ENCODE measurements around the gene CCNI2.

CCNI2 gene

GRCh38 chr5:132751971-132752580, 4.8 kb downstream of the CCNI2 start:
- H3K4me3 ChIP-seq (ENCODE audit: low read length) = no peak overlapping the region
- H3K4me1 ChIP-seq (ENCODE audit: control insufficient read depth, insufficient read depth, low read length) = peaks cover 13% of the 10 kb centered on the region
- H3K27me3 ChIP-seq (ENCODE audit: control insufficient read depth, insufficient read depth, low read length) = peaks cover 24% of the 10 kb centered on the region
- H3K4me2 ChIP-seq (ENCODE audit: low read length) = peak overlapping the region; percentile 26
- H3K36me3 ChIP-seq (ENCODE audit: insufficient read depth, low read length) = no peaks in the 10 kb centered on the region
- no peak overlapping the region for H3K9ac ChIP-seq (ENCODE audit: low read depth, low read length)
- H3K9me3 ChIP-seq (replicated peaks; ENCODE audit: low read length) = no peaks in the 10 kb centered on the region

- H3K27me3 ChIP-seq (ENCODE audit: control insufficient read depth, insufficient read depth, low read length) = peaks cover 18% of the 10 kb centered on the region
These were observed 5.4 kb downstream of the CCNI2 start for GRCh38 chr5:132752581-132753125.

GRCh38 chr5:132753135-132753987, 6.1 kb downstream of the CCNI2 start:
- Histone ChIP-seq H3K4me2 (ENCODE audit: low read length) (no peak overlapping the region), H3K9me3 (replicated peaks; ENCODE audit: low read length) (no peaks in the 10 kb centered on the region), H3K36me3 (ENCODE audit: insufficient read depth, low read length) (peaks cover 5% of the 10 kb centered on the region), H3K9ac (ENCODE audit: low read depth, low read length) (no peak overlapping the region), H3K27me3 (ENCODE audit: control insufficient read depth, insufficient read depth, low read length) (peaks cover 11% of the 10 kb centered on the region), H3K4me3 (ENCODE audit: low read length) (no peak overlapping the region), H3K4me1 (ENCODE audit: control insufficient read depth, insufficient read depth, low read length) (peaks cover 13% of the 10 kb centered on the region)

More at GRCh38 chr5:132752581-132753125, 5.4 kb downstream of the CCNI2 start:
- H3K4me1 ChIP-seq (ENCODE audit: control insufficient read depth, insufficient read depth, low read length) = peaks cover 13% of the 10 kb centered on the region
- H3K36me3 ChIP-seq (ENCODE audit: insufficient read depth, low read length) = no peaks in the 10 kb centered on the region
- no peaks in the 10 kb centered on the region for H3K9me3 ChIP-seq (replicated peaks; ENCODE audit: low read length)
- no peak overlapping the region for H3K4me3 ChIP-seq (ENCODE audit: low read length)
- no peak overlapping the region for H3K9ac ChIP-seq (ENCODE audit: low read depth, low read length)
- no peak overlapping the region for H3K4me2 ChIP-seq (ENCODE audit: low read length)

GRCh38 chr5:132754111-132754510, 6.9 kb downstream of the CCNI2 start:
- no peak overlapping the region for H3K4me2 ChIP-seq (ENCODE audit: low read length)
- peaks cover 6% of the 10 kb centered on the region for H3K27me3 ChIP-seq (ENCODE audit: control insufficient read depth, insufficient read depth, low read length)
- H3K4me1 ChIP-seq (ENCODE audit: control insufficient read depth, insufficient read depth, low read length) = peaks cover 13% of the 10 kb centered on the region
- peaks cover 13% of the 10 kb centered on the region for H3K36me3 ChIP-seq (ENCODE audit: insufficient read depth, low read length)
- no peak overlapping the region for H3K9ac ChIP-seq (ENCODE audit: low read depth, low read length)
- no peak overlapping the region for H3K4me3 ChIP-seq (ENCODE audit: low read length)
- H3K9me3 ChIP-seq (replicated peaks; ENCODE audit: low read length) = no peaks in the 10 kb centered on the region

DNA sequence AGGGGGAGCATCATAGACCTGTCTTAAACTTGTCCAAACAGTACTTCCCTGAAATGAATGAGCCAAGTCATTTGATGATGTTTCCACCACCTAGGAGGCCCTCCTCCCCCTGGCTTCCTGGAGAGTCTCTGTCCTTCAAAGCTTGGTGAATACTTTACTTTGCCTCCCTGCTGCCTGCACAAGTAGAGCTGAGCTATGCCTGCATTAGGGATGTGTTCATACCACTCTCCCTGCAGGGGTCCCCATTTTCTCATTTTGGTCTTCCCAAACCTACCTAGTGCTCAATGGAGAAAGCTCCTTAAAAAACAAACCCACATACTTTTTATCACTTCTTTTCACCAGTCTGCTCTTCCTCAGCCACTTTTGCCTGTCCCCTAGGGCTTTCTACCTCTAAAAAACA, 7.7 kb downstream of the CCNI2 start:
- H3K27me3 ChIP-seq (ENCODE audit: control insufficient read depth, insufficient read depth, low read length) = no peaks in the 10 kb centered on the region
- peaks cover 13% of the 10 kb centered on the region for H3K4me1 ChIP-seq (ENCODE audit: control insufficient read depth, insufficient read depth, low read length)
- H3K4me2 ChIP-seq (ENCODE audit: low read length) = no peak overlapping the region
- H3K9me3 ChIP-seq (replicated peaks; ENCODE audit: low read length) = no peaks in the 10 kb centered on the region
- H3K4me3 ChIP-seq (ENCODE audit: low read length) = no peak overlapping the region
- peaks cover 15% of the 10 kb centered on the region for H3K36me3 ChIP-seq (ENCODE audit: insufficient read depth, low read length)
- H3K9ac ChIP-seq (ENCODE audit: low read depth, low read length) = no peak overlapping the region

DNA sequence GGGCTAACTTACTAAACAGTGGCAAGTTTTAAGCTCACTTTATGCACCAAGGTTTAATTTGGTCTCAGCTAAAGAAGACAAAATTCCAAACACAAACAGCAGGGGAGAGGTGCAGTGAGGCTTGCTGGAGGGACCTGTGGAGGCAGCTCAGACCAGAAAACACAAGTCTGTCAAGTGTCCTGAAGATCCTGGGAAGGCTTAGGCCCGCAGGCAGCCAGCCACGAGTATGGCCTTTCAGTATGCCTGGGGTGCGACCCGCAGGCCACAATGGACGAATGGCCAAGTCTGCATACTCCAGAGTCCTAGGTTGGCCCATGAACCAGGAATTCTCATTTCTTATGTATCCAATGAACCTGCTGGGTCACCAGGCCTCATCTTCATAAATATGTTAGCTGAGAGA, 9.3 kb downstream of the CCNI2 start:
- Histone ChIP-seq H3K9ac (ENCODE audit: low read depth, low read length) (no peak overlapping the region), H3K27me3 (ENCODE audit: control insufficient read depth, insufficient read depth, low read length) (no peaks in the 10 kb centered on the region), H3K36me3 (ENCODE audit: insufficient read depth, low read length) (peaks cover 30% of the 10 kb centered on the region), H3K4me3 (ENCODE audit: low read length) (no peak overlapping the region), H3K9me3 (replicated peaks; ENCODE audit: low read length) (no peaks in the 10 kb centered on the region), H3K4me1 (ENCODE audit: control insufficient read depth, insufficient read depth, low read length) (peaks cover 4% of the 10 kb centered on the region), H3K4me2 (ENCODE audit: low read length) (no peak overlapping the region)

- Histone ChIP-seq H3K27me3 (ENCODE audit: control insufficient read depth, insufficient read depth, low read length) (no peaks in the 10 kb centered on the region), H3K4me3 (ENCODE audit: low read length) (no peak overlapping the region), H3K36me3 (ENCODE audit: insufficient read depth, low read length) (peaks cover 46% of the 10 kb centered on the region), H3K9ac (ENCODE audit: low read depth, low read length) (no peak overlapping the region), H3K4me2 (ENCODE audit: low read length) (no peak overlapping the region), H3K4me1 (ENCODE audit: control insufficient read depth, insufficient read depth, low read length) (no peaks in the 10 kb centered on the region), H3K9me3 (replicated peaks; ENCODE audit: low read length) (no peaks in the 10 kb centered on the region)
These were observed 11.2 kb downstream of the CCNI2 start for GRCh38 chr5:132758451-132758850.

DNA sequence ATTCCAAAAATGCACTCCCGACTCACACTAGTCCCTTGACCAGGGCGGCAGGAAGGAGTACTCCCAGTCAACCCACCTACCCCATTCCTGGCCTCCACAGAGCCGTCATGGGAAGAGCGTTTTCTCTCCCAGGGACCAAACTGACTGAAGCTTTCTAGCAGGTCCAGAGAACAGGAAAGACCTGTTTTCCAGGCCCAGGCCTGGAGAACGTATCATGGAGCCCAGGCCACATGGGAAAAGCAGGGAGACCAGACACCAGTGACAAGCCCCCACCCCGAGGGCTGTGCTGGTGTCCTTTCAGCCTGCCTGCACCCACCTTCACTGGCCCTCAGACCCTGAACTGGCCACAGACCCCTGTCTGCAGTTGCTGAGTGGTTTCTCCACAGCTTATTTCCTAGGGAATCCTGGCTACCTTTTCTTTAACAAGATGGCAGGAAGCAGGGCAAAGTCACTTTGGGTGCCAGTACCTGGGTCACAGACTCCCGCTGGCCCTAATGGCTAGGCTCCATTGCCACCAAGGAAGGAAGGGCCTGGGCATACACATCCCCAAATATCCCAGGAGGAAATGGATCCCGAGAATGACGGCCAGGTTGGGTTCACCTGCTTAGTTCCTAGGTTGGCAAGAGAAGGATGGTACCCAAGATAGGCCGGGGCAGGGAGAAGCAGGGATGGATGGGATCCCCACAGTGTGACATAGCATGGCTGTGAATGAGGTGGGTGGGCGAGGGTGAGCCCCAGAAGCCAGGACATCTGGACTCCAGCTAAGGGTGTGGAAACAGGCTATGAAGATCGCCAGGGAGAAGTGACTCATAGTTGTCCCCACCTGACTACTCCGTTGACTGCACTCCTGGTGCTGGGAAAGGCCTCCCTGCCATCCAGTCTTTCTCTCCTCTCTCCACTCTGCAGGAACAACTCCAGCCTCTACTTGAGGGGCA, 12.2 kb downstream of the CCNI2 start:
- H3K9me3 ChIP-seq (replicated peaks; ENCODE audit: low read length) = no peaks in the 10 kb centered on the region
- H3K4me2 ChIP-seq (ENCODE audit: low read length) = no peak overlapping the region
- peaks cover 49% of the 10 kb centered on the region for H3K36me3 ChIP-seq (ENCODE audit: insufficient read depth, low read length)

DNA sequence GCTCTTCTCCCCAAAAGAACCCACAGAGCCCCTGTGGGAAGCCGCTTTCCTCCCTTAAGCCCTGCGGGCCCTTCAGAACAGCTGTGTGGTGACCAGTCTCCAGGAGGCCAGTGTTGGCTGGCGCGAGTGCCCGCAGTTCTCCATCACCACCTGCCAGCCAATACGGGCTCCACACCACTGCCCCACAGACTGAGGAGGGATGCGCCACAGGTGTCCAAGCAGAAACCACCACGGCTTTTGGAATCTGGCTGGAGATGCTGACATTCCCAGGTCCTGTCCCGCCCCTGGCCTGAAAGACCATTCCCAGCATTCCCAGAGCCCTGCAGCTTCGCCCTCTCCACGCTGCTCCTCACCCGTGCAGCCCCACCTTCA, 12.8 kb downstream of the CCNI2 start:
- Histone ChIP-seq H3K4me3 (ENCODE audit: low read length) (no peak overlapping the region), H3K9me3 (replicated peaks; ENCODE audit: low read length) (no peaks in the 10 kb centered on the region), H3K36me3 (ENCODE audit: insufficient read depth, low read length) (peaks cover 55% of the 10 kb centered on the region), H3K9ac (ENCODE audit: low read depth, low read length) (no peak overlapping the region), H3K4me1 (ENCODE audit: control insufficient read depth, insufficient read depth, low read length) (no peaks in the 10 kb centered on the region), H3K27me3 (ENCODE audit: control insufficient read depth, insufficient read depth, low read length) (no peaks in the 10 kb centered on the region), H3K4me2 (ENCODE audit: low read length) (no peak overlapping the region)

More for the DNA sequence above, 12.2 kb downstream of the CCNI2 start:
- Histone ChIP-seq H3K27me3 (ENCODE audit: control insufficient read depth, insufficient read depth, low read length) (no peaks in the 10 kb centered on the region), H3K9ac (ENCODE audit: low read depth, low read length) (no peak overlapping the region), H3K4me3 (ENCODE audit: low read length) (no peak overlapping the region), H3K4me1 (ENCODE audit: control insufficient read depth, insufficient read depth, low read length) (no peaks in the 10 kb centered on the region)

- H3K9ac ChIP-seq (ENCODE audit: low read depth, low read length) = no peak overlapping the region
- H3K4me3 ChIP-seq (ENCODE audit: low read length) = no peak overlapping the region
- peaks cover 57% of the 10 kb centered on the region for H3K36me3 ChIP-seq (ENCODE audit: insufficient read depth, low read length)
- H3K4me2 ChIP-seq (ENCODE audit: low read length) = no peak overlapping the region
- H3K4me1 ChIP-seq (ENCODE audit: control insufficient read depth, insufficient read depth, low read length) = no peaks in the 10 kb centered on the region
- no peaks in the 10 kb centered on the region for H3K27me3 ChIP-seq (ENCODE audit: control insufficient read depth, insufficient read depth, low read length)
- no peaks in the 10 kb centered on the region for H3K9me3 ChIP-seq (replicated peaks; ENCODE audit: low read length)
These were observed 13.5 kb downstream of the CCNI2 start for GRCh38 chr5:132760601-132761317.

All from skeletal muscle satellite cell (primary cell).